GM21737 (cell line): Measurements from ENCODE around the gene CFAP46.
"Not testable (repeated sequence)": the region's sequence is repeated elsewhere in the genome, so short reads cannot be mapped to it uniquely, and the experiment has no call there.

Experiments used
- ATAC-seq: cut with Tn5 transposase; IDR thresholded peaks from one replicate; pipeline ENCODE4 v1.9.1; 2021; ENCODE audit warnings: mild to moderate bottlenecking, moderate library complexity; ENCODE audit not compliant: unreplicated experiment

CFAP46 gene

DNA sequence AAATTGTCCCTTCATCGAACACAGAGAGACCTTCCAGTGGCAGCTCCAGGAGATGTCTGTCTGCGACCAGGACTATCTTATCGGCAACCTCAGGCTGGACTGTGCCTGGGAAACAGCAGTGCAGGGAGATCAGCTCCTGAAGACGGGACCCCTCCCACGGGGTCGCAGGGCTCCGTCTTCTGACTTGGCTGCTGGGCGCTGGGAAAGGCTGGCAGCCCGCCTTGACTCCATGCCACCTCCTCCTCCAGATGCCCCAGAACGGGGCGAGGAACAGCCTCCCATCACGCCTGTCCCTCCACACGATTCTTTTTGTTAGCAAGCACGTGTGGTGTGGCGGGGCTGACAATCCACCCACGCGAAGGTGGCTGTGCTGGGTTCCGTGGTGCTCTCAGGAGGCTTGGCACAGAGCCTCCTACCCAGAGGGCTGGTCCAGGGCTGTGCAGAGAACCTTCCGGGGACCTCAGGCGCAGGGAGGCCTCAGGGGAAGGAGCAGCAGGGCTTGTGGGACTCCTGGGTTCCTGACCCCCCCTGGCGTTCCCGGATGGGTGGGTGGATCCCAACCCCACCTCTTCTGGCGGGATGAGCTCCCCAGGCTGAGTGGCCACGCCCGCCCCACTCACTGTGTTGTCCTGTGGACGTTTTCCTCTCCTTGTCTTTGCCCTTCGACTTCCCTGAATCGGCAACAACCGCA lies 108.8 kb downstream of the CFAP46 start:
- ATAC-seq: no peak

DNA sequence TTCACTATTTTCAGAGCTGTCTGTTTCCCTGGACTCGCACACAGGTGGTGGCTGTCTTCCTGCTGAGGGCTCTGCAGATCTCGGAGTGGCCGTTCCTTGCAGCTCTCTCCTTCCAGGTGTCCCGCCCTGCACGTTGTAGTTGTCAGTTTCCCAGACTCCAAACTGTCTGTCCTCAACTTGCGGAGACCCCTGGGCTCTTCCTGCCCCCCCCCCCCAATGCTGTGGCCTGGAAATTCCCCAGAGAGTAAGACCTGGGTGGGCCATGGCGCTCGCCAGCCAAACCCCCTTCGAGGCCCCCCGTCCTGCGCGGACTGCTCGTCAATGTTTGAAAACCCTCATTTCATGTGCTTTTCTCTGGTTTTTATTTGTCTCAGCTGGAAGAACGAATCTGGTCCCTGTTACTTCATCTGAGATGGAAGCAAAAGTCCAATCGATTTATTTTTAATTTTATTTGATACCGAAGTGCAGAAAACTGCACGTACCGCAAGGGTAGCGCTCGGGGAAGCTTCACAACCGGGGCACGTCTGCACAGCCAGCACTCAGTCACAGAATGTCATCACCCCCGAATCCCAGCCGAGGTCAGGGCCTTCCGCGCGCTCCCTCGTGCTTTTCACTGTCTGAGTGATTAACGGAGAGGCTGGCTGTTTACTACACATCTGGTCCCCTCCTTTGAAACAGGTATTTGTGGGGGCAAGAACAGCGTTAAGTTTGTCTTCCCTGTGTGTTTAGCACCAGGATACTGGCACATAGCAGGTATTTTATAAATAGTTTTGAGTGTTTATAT lies 110.0 kb downstream of the CFAP46 start:
- ATAC-seq: no peak

DNA sequence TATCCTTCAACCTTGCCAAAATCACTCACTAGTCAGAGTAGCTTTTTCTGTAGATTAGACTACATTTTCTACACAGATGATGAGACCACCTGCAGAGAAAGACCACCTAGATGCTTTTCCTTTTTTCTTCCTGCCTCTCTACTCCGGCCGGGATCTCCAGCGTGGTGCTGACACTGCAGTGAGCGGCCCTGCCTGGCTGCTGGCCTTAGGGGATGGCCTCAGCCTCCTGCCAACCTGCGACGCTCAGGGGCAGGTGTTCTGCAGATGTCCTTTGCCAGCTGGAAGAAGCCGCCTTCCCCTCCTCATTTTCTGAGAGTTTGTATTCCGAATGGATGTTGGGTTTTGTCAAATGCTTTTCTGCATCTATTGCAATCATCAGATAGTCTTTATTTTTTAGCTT lies 113.0 kb downstream of the CFAP46 start:
- ATAC-seq: no peak

- ATAC-seq: no peak
These were observed 113.7 kb downstream of the CFAP46 start for GRCh38 chr10:132828681-132829080.

DNA sequence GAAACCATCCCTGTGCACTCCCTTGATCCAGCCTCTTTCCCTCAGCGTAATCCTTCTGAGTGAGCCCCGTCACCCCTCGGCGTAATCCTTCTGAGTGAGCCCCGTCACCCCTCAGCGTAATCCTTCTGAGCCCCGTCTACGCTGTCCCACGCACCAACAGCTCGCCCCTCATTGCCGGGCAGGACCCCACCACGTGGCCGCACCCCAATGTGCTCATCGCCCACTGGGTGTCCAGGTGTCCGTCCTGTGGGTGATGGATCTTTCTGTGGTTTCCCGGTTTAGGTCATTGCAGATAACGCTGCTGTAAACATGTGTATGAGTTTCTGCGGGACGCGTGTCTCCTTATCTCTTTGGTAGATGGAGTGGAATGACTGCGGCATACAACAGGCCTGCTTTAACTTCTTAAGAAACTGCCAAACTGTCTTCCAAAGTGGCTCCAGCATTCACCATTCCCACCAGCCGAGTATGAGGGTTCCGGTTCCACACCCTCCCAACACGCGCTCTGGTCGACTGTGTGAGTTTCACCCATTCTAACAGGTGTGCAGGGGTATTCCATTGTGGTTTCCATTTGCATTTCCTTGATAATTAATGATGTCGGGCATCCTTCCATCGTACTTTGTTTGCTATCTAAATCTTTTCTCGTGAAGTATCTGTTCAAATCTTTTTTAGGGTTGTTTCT lies 114.4 kb downstream of the CFAP46 start:
- no peak for ATAC-seq

- ATAC-seq: no peak
These were observed 115.0 kb downstream of the CFAP46 start for GRCh38 chr10:132827423-132827789.

GRCh38 chr10:132826524-132827422 lies 115.6 kb downstream of the CFAP46 start:
- ATAC-seq: no peak

GRCh38 chr10:132825783-132826523 lies 116.4 kb downstream of the CFAP46 start:
- not testable (repeated sequence) for ATAC-seq

- ATAC-seq: no peak
These were observed 122.3 kb downstream of the CFAP46 start for GRCh38 chr10:132820056-132820455.

DNA sequence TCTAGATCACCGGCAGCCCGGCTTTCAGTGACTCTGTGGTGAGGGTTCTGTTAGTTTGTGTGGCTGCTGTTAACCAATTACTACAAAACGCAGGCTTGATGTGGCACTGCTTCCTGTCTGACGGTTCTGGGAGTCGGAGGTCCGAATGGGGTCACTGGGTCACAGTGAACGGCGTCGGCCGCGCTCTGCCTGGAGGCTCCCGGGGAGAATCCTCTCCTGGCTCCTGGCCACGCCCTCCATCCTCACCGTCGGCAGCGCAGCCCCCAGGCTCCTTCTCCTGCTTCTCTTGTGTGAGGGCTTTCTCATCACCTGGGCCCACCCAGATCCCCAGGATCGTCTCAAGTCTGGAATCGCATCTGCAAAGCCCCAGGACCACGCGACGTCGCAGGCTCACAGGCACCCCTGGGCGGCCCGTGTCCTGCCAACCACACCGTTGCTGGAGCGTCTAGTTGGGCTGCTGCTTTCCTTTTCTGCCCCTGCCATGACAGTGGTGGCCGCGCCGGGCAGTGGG lies 124.6 kb downstream of the CFAP46 start:
- ATAC-seq: no peak

GRCh38 chr10:132816718-132817117 lies 125.7 kb downstream of the CFAP46 start:
- ATAC-seq: no peak

DNA sequence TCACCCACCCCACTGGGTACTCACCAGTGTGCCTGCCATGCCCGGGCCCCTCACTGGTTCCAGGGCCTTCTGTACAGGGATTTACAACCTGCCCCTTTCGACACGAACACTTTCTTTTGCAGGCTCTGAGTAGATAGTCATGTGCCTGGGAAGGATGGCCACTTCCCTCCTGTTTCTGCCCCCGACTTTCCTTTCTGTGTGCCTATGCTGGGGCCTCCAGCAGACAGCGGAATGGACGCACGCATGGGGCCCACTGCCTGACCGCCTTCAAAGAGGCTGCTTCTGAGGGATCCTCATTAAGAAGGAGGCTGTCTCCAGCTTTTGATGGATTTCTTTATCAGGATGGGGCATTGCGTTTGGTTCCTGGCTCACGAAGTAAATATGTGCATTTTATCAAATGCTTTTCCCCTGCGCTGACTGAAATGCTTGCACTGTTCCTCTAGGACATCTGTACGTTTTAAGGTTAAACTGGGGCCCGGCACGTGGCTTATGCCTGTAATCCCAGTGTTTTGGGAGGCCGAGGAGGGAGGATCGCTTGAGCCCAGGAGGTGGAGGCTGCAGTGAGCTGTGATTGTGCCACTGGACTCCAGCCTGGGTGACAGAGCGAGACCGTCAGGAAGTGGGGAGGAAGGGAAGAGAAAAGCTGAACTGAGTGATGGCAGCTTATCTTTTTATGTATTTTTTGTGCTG lies 127.1 kb downstream of the CFAP46 start:
- ATAC-seq: no peak

DNA sequence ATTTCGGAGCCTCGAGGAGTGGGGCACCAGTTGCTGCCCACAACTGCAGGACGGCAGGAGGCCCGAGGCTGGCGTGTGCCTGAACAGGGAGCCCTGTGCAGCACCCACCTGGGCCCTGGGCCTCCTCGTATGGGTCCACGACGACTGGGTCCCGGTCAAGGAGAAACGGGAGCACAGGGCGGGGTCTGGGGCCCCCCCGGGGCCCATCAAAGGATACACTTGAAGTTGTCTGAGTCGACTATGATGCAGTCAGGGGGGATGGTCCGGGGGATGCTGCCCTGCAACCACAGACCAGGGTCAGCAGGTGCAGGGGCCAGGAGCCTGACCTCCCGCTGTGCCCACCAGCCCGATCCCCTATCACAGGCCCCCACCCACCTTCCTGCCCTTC lies 127.9 kb downstream of the CFAP46 start:
- no peak for ATAC-seq

DNA sequence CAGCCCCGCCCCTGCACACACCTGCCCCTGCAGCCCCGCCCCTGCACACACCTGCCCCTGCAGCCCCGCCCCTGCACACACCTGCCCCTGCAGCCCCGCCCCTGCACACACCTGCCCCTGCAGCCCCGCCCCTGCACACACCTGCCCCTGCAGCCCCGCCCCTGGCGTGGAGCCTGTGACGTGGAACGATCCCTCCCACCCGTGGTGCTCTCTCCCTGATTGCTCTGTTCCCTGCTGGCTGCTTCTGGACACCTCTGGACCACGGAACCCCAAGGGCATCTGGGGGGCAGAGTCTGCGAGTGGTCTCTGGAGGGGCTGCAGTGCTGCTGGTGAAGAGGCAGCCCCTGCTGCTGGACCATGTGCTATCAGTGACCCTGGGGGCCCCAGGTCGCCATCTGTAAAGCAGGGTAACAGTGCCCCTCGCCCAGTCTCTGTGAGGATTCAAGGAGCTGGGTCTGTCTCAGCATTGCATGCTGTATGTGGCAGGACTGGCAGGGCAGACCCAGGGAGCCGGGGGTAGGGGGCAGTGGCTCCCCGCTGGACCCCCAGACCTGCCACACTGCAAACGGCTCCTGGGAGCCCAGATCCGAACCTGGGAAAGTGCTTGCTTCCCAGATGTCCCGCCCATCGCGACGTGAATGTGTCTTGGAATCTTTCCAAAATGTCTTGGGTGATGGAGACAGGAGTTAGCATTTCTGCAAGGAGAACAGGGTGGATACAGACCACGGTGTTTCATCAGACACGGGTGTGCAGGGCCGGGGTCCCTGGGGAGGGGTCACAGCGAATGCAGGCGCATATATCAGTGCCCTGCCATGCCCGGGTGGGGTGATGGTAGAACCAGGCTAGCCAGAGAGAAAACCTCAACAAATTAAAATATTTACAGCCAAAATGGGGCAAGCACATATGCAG lies 128.6 kb downstream of the CFAP46 start:
- ATAC-seq: no peak

DNA sequence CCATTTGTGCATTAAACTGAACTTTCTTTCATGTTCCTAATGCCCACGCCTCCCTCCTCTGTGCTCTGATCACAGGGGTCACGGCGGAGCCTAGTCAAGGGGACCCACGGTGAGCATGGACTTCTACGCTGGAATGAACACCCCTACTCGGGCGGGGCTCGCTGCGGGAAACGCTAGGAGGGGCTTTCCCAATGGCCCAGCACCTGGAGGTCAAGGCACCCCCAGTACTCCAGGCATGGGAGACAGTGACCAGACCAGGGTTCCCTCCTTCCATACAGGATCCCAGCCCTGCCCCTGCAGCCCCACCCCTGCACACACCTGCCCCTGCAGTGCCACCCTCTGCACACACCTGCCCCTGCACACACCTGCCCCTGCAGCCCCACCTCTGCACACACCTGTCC lies 129.4 kb downstream of the CFAP46 start:
- no peak for ATAC-seq

- ATAC-seq: no peak
These were observed 129.8 kb downstream of the CFAP46 start for GRCh38 chr10:132812520-132812919.

- ATAC-seq: no peak
These were observed 130.4 kb downstream of the CFAP46 start for GRCh38 chr10:132811891-132812481.
